ENCODE measurements around the gene SMAD6. TPM values are rescaled to one million over a fixed set of nuclear protein-coding genes. Genes with fewer than 3 reads are reported as not detected.

SMAD6 gene
- total and polyA plus RNA-seq, 9 donors = 3.8 to 20.3 (median 13.9) TPM

DNA sequence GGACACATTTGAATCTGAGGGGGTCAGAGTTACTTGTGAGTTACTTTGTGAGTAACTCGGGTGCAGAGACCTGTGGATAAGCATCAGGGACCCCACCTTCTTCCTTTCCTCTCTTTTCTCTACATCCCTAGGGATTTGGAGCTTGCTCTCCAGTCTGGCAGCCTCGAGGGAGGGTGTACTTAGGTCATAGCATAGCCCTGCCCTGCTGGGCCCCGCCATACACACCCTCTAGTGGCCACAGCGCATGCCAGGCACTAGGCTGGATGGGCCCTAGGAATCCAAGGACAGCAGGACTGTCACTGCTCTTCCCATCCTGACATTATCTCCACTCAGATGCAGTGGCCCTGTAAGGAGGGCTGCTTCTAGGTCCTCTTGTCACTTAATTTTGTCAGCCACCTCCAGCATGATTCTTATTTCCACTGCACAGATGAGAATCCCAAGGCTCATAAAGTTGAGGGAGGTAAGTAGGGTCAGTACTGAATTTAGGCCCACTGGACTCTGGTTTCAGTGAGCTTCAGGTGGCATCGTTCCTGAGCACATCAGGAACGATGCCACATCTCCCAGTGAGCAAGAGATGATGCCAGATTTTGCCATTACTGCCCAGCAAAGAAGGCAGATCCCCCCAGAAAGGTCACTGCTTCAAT is 3.6 kb upstream of the SMAD6 start:
- intact Hi-C loops (cut with DNase I) = no loop called here
- TF ChIP-seq, protein P1, sequence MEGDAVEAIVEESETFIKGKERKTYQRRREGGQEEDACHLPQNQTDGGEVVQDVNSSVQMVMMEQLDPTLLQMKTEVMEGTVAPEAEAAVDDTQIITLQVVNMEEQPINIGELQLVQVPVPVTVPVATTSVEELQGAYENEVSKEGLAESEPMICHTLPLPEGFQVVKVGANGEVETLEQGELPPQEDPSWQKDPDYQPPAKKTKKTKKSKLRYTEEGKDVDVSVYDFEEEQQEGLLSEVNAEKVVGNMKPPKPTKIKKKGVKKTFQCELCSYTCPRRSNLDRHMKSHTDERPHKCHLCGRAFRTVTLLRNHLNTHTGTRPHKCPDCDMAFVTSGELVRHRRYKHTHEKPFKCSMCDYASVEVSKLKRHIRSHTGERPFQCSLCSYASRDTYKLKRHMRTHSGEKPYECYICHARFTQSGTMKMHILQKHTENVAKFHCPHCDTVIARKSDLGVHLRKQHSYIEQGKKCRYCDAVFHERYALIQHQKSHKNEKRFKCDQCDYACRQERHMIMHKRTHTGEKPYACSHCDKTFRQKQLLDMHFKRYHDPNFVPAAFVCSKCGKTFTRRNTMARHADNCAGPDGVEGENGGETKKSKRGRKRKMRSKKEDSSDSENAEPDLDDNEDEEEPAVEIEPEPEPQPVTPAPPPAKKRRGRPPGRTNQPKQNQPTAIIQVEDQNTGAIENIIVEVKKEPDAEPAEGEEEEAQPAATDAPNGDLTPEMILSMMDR (IDR thresholded peaks at IDR 0.05) = peak; percentile 38 to 48 (median 47)
- TF ChIP-seq EP300 (IDR thresholded peaks at IDR 0.05) = no peak
- DNase-seq = peak; percentile 62 to 74 (median 65)

DNA sequence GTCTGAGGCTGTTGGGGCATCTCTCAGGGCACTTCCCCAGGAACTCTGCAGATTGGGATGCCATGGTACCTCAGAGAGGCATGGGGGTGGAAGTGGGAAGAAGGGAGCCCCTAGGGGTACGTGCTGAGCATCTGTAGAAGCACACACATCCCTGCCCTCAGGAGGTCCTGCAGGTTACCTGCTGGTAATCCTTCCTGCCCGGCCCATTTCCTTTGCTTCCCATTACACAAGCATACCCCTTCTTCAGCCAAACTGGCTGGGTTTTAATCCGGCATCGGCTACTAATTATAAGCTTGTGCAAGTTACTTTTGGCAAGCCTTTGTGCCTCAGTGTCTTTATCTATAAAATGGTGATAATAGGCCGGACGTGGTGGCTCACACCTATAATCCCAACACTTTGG is 3.1 kb upstream of the SMAD6 start:
- no peak for TF ChIP-seq POLR2A (IDR thresholded peaks at IDR 0.05)
- TF ChIP-seq, protein P1 (IDR thresholded peaks at IDR 0.05) = no peak
- no peak for TF ChIP-seq EP300 (IDR thresholded peaks at IDR 0.05)
- H3K4me3 ChIP-seq = no peak overlapping the region
- intact Hi-C loops (cut with DNase I) = no loop called here
- no peaks in the 10 kb centered on the region for H3K4me1 ChIP-seq (ENCODE audit: insufficient read depth)
- DNase-seq = no peak
- no peaks in the 10 kb centered on the region for H3K36me3 ChIP-seq
- no peaks in the 10 kb centered on the region for H3K27me3 ChIP-seq
- no peaks in the 10 kb centered on the region for H3K9me3 ChIP-seq
- H3K27ac ChIP-seq = no peak overlapping the region
- WGBS, 3 donors = 85 to 91% (median 91%) methylated on average over 6 of the region's 6 CpGs

More for the DNA sequence above, 3.6 kb upstream of the SMAD6 start:
- 34 to 46% (median 43%) methylated on average over 6 of the region's 6 CpGs for WGBS, 3 donors
- Histone ChIP-seq H3K36me3 (no peaks in the 10 kb centered on the region), H3K4me3 (no peak overlapping the region), H3K27me3 (no peaks in the 10 kb centered on the region), H3K9me3 (no peaks in the 10 kb centered on the region), H3K4me1 (ENCODE audit: insufficient read depth) (no peaks in the 10 kb centered on the region), H3K27ac (no peak overlapping the region)

DNA sequence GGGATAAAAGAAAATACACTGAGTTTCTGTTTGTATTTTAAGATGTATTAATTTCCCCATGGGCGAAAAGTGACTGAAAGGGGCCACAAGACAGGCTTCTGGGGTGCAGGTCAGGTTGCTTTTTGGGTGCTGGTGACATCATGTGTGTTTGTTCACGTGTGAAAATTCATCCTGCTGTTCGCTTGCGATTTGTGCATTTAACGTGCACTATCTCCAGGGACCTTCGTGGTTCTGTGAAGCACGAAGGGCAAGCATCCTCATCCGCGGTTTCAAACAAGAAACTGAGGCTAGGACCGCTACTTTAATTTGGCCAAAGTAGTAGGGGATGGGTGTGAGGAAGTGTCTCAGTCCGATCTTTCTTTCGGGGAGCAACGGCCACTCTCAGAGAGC is 1.6 kb upstream of the SMAD6 start:
- peak overlapping the region in 1 of 2 donors; percentile 59 for H3K27ac ChIP-seq
- no peak for TF ChIP-seq POLR2A (IDR thresholded peaks at IDR 0.05)
- TF ChIP-seq, protein P1 (IDR thresholded peaks at IDR 0.05) = no peak
- no peak for TF ChIP-seq EP300 (IDR thresholded peaks at IDR 0.05)
- H3K4me3 ChIP-seq = peak overlapping the region; percentile 32

DNA sequence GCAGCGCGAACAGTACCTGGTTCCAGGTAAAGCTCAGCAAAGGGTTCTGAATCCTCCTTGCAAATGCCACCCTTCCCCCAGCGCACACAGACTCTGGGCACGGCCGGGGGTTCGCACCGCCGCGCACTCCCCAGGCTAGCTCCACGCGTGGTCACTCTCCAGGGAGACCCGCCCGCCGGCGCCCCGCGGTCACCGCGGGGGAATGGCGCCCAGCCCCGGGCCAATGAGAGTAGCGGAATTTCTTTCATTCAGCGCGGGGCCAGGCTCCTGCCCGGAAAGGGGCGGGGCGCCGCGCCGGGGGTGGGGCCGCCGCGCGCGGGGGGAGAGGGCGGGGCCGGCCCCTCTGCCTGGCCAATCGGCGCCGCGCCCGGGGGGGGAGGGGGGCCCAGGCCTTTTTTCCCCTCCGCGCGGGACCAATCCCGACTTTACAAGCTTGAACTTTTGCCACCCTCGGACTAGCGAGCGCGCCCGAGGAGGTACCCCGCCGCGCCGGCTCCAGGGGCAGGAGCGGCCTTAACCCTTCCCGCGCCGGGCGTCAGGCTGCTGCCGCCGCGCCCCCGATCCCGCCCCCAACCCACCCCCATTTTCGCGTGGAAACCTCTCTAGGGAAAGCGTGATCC is 1.1 kb upstream of the SMAD6 start:
- TF ChIP-seq EP300 (IDR thresholded peaks at IDR 0.05) = no peak
- peaks cover 11% of the 10 kb centered on the region for H3K4me1 ChIP-seq (ENCODE audit: insufficient read depth)
- peak overlapping the region; percentile 65 to 76 for H3K27ac ChIP-seq
- 1% methylated on average over 29 to 63 of the region's 68 CpGs for WGBS, 3 donors
- H3K27me3 ChIP-seq = no peaks in the 10 kb centered on the region
- H3K4me3 ChIP-seq = peak overlapping the region; percentile 54
- H3K9me3 ChIP-seq = no peaks in the 10 kb centered on the region
- no peaks in the 10 kb centered on the region for H3K36me3 ChIP-seq
- intact Hi-C loops (cut with DNase I) = loop anchor here in 3 of 4 donors (5.0 to 10.0 kb wide), 5 partner anchors 71 to 151 kb away; no protein-coding TSS in a partner anchor
- peak; percentile 96 to 98 (median 97) for DNase-seq

More for the DNA sequence above, 1.6 kb upstream of the SMAD6 start:
- H3K36me3 ChIP-seq = no peaks in the 10 kb centered on the region
- H3K4me1 ChIP-seq (ENCODE audit: insufficient read depth) = peaks cover 6% of the 10 kb centered on the region
- WGBS, 3 donors = 9 to 14% (median 10%) methylated on average over 13 of the region's 13 CpGs
- no peaks in the 10 kb centered on the region for H3K27me3 ChIP-seq
- DNase-seq = no peak
- intact Hi-C loops (cut with DNase I) = loop anchor here in 3 of 4 donors (5.0 to 10.0 kb wide), 5 partner anchors 72 to 152 kb away; no protein-coding TSS in a partner anchor
- H3K9me3 ChIP-seq = no peaks in the 10 kb centered on the region
